Measurements from ENCODE around the gene TMEM40.
"Not testable (repeated sequence)": the region's sequence is repeated elsewhere in the genome, so short reads cannot be mapped to it uniquely, and the experiment has no call there.

GRCh38 chr3:12787967-12788690 lies 29.1 kb upstream of the TMEM40 start:
- not testable (repeated sequence) for TF ChIP-seq ZNF677 (tag by site-specific recombination; IDR thresholded peaks at IDR 0.05); CTCF (tag by site-specific recombination; IDR thresholded peaks at IDR 0.05); MYNN (tag by site-specific recombination; IDR thresholded peaks at IDR 0.05; ENCODE audit: borderline replicate concordance); ZNF324 (tag by site-specific recombination; IDR thresholded peaks at IDR 0.05); TCF7L2 (IDR thresholded peaks at IDR 0.05; ENCODE audit: borderline replicate concordance, low read depth, low read length); ZNF391 (tag by site-specific recombination; IDR thresholded peaks at IDR 0.05; ENCODE audit: borderline replicate concordance, low read depth); ZSCAN23 (tag by site-specific recombination; IDR thresholded peaks at IDR 0.05)
- TF ChIP-seq, protein P1, sequence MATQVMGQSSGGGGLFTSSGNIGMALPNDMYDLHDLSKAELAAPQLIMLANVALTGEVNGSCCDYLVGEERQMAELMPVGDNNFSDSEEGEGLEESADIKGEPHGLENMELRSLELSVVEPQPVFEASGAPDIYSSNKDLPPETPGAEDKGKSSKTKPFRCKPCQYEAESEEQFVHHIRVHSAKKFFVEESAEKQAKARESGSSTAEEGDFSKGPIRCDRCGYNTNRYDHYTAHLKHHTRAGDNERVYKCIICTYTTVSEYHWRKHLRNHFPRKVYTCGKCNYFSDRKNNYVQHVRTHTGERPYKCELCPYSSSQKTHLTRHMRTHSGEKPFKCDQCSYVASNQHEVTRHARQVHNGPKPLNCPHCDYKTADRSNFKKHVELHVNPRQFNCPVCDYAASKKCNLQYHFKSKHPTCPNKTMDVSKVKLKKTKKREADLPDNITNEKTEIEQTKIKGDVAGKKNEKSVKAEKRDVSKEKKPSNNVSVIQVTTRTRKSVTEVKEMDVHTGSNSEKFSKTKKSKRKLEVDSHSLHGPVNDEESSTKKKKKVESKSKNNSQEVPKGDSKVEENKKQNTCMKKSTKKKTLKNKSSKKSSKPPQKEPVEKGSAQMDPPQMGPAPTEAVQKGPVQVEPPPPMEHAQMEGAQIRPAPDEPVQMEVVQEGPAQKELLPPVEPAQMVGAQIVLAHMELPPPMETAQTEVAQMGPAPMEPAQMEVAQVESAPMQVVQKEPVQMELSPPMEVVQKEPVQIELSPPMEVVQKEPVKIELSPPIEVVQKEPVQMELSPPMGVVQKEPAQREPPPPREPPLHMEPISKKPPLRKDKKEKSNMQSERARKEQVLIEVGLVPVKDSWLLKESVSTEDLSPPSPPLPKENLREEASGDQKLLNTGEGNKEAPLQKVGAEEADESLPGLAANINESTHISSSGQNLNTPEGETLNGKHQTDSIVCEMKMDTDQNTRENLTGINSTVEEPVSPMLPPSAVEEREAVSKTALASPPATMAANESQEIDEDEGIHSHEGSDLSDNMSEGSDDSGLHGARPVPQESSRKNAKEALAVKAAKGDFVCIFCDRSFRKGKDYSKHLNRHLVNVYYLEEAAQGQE (tag by site-specific recombination; IDR thresholded peaks at IDR 0.05): not testable (repeated sequence)

All from HEK293 (cell line).